Stimulated activated CD8-positive, alpha-beta memory T cell treated with anti-CD3 and anti-CD28 coated beads, Interleukin-12 subunit alpha, Interleukin-12 subunit beta, amount 100 ng/mL, for 1 hour (primary cell): ENCODE results near the gene CERS1.

ENCODE experiments used
- DNase-seq: peaks from one replicate; pipeline ENCODE4 v3.0.0-alpha.2; 2020; ENCODE audit warnings: low read depth

The CERS1 gene, protein sequence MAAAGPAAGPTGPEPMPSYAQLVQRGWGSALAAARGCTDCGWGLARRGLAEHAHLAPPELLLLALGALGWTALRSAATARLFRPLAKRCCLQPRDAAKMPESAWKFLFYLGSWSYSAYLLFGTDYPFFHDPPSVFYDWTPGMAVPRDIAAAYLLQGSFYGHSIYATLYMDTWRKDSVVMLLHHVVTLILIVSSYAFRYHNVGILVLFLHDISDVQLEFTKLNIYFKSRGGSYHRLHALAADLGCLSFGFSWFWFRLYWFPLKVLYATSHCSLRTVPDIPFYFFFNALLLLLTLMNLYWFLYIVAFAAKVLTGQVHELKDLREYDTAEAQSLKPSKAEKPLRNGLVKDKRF

DNA sequence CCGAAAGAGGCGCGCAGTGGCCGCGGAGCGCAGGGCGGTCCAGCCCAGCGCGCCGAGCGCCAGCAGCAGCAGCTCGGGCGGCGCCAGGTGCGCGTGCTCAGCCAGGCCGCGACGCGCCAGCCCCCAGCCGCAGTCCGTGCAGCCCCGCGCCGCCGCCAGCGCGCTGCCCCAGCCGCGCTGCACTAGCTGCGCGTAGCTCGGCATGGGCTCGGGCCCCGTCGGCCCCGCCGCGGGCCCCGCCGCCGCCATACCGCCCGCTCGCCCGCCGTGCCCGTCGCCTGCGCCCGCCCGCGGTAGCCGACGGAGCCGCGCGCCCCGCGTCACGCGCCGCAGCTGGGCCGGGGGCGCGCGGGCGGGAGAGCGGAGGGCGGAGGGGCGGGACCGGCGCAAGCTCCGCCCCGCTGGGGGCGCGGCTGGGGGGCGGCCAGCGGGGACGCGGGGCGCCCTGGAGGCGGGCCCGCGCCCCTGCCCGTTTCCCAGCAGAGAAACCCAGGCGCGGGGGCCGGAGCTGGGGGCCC lies at the start of gene CERS1:
Gene CERS1 (minus strand): TSS at position 335 of the 518 bp plus-strand sequence. CDS start 86 bp downstream, at position 249.
- DNase-seq, result no peak

GRCh38 chr19:18945297-18945696 lies 49.3 kb upstream of the CERS1 start:
- DNase-seq, result no peak

- no peak for DNase-seq
Observed at GRCh38 chr19:18943465-18943864, 47.5 kb upstream of the CERS1 start.

DNA sequence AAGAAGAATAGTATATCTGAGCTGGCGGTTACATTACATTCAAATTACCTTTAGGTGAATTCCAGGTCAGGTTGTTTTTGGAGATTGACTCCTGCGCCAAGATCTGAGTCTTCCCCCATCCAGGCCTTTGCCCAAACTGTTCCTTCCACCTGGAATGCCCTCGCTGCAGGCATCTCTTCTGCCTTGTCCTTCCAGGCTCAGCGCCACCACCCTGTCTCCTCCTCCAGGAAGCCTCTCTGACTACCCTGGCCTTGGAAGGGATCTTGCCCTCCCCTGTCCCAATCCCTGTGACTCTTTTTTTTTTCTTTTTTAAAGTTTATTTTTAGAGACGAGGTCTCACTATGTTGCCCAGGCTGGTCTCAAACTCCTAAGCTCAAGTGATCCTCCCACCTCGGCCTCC lies 46.7 kb upstream of the CERS1 start:
- no peak for DNase-seq

GRCh38 chr19:18941628-18942354 lies 45.8 kb upstream of the CERS1 start:
- no peak for DNase-seq

GRCh38 chr19:18940769-18941627 lies 45.0 kb upstream of the CERS1 start, which contains the start of gene HOMER3:
Gene HOMER3 (minus strand): TSS chr19:18941217. CDS start chr19:18938982, 2,235 bp downstream.
- DNase-seq, result peak; percentile 64

- DNase-seq, result no peak
Observed at GRCh38 chr19:18939922-18940768, 44.2 kb upstream of the CERS1 start.

GRCh38 chr19:18939163-18939562 lies 43.2 kb upstream of the CERS1 start:
- no peak for DNase-seq

- DNase-seq, result no peak
Observed at GRCh38 chr19:18933297-18933696, 37.3 kb upstream of the CERS1 start.

- peak; percentile 61 for DNase-seq
Observed at GRCh38 chr19:18932216-18932841, 36.4 kb upstream of the CERS1 start.

DNA sequence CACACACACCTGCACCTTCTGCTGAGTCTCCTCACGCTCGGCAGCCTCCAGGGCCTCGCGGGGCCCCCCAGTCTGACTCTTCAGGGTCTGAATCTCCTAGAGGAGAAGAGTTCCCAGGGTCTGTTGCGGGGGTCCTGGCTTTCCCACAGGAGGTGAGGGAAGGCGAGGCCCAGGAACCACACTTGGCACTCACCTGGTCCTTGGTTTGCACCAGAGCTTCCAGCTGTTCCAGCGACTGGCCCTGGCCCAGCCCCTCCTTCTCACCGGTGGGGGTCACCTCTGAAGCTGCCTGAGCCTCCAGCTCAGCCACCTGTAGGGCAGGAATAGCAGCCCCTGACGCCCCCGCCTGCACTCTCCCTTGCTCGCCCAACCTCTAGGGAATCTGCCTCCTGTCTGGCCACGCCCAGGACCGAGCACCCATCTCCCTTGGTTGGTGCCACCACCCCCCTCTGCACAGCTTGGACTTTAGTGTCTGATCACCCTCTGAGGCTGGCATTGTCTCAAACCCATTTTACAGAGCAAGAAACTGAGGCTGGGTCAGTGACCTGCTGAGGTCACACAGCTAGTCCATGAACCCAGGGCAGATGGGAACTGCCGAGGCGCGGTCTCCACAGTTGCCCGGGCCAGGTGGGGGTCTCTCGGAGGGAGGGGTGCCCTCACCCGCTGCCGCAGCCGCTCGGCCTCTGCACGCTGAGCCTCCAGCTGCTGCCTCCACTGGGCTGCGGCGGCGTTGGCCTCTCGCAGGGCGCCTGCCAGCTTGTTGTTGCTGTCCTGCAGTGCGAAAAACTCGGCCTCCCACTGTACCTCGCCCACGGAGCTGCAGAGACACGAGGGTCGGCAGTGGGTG lies 35.6 kb upstream of the CERS1 start:
- DNase-seq, result no peak

DNA sequence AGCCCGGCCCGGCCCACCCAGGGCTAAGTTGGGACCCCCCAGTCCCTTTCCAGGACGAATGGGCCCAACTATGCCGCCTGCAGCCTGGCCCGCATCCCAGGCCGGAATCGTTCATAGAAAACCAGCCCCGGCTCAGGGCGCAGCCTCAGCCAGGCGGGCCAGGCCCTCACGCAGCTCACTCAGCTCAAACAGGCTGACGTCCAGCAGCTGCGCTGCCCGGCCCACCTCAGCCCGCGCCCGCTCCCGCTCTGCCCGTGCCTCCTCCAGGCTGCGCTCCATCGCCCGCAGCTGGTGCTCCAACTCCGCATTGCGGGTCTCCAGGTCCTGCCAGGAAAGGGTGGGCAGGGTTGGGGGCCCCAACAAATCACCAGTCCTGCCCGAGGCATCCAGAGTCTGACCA lies 33.4 kb upstream of the CERS1 start:
- DNase-seq, result no peak

- no peak for DNase-seq
Observed at GRCh38 chr19:18928018-18928805, 32.3 kb upstream of the CERS1 start.

DNA sequence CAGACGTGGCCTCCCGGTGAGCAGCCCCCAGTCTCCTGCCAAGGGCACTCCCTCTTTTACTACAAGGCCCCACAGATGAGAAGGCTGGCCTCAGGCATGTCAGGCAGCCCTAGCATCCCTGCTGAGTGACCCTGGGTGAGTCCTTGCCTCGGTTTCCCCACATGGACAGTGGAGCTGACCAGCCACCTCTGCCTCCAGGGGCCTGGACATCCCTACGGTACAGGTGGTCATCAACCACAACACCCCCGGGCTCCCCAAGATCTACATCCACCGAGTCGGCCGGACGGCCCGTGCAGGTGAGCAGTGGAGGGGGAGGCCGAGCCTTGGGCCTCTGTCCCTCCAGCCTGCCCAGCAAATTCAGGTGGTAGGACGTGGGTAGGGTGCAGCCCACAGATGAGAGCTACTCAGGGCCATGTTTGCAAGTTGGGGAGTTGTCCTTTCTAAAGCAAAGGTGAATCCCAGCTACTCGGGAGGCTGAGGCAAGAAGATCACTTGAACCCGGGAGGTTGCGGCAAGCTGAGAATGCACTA lies 28.8 kb upstream of the CERS1 start:
- no peak for DNase-seq

DNA sequence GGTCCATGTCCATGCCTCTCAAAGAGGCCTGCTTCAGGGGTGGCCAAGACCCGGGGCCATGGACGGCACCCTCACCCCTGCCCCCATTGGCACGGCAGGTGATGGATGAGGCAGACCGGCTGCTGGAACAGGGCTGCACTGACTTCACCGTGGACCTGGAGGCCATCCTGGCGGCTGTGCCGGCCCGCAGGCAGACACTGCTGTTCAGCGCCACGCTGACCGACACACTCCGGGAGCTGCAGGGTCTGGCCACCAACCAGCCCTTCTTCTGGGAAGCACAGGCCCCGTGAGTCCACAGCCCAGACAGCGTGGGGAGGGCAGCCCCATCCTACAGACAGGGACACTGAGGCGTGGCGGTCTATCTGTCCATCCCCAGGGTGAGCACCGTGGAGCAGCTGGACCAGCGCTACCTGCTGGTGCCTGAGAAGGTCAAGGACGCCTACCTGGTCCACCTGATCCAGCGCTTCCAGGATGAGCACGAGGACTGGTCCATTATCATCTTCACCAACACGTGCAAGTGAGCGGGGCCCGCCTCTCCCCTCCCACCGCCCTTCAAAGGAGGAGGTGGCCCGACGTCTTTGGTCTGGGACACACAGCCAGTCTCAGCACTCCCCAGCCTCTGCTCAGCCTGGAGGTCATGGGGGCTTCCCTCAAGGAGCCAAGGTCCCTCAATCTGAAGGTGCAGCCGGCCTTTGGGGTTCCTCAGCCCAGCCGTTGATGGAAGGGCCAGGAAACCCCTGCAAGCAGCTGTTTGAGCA lies 26.4 kb upstream of the CERS1 start:
- no peak for DNase-seq

DNA sequence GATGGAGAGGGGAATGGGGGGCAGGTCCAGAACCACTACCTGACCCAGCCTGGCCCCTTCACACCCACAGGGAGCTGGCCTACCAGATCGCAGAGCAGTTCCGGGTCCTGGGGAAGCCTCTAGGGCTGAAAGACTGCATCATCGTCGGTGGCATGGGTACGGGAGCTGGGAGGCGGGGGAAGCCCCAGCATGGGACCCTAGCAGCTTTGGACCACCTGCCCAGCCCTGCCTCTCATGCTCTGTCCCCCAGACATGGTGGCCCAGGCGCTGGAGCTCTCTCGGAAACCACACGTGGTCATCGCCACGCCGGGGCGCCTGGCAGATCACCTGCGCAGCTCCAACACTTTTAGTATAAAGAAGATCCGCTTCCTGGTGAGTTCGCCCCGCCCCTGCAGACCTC lies 25.6 kb upstream of the CERS1 start:
- no peak for DNase-seq

GRCh38 chr19:18920400-18920799 lies 24.4 kb upstream of the CERS1 start:
- DNase-seq, result no peak

DNA sequence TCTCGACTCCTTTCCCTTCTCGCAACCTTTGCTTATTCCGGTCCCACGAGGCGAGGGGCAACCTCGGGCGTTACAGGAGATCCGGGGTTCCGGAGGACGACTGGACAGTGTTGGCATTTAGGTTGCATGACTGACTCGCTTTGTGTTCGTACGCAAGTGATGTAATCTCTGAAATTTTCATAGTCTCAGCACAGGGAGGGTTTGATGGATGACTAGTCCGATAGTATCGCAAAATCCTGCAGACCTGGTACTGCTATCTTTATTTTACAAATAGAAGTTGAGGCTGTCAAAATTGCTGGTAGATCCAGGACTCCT lies 23.9 kb upstream of the CERS1 start:
- no peak for DNase-seq
